ENCODE data around the gene SYTL4.

DNA sequence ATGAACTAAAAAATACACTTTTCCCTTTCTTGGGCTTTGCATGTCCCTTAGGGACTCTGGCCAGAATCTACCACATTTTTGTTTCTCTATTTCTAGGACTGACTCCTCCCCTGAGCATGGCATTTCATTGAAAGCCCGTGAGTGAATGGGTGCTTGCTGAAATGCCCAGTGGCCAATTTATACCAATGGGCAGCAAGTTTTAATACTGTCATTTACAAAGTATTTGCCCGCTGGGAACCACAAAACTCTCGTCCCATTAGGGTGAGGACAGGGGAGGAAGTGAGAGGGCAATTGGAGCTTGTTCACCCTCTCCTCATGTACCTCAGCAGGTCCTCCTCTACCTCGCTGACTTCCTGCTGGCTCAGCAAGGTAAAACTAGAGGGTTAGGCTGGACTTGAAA is 86.8 kb downstream of the SYTL4 start:
- no peak for TF ChIP-seq POLR2A (IDR thresholded peaks at IDR 0.05)
- TF ChIP-seq, protein P1, sequence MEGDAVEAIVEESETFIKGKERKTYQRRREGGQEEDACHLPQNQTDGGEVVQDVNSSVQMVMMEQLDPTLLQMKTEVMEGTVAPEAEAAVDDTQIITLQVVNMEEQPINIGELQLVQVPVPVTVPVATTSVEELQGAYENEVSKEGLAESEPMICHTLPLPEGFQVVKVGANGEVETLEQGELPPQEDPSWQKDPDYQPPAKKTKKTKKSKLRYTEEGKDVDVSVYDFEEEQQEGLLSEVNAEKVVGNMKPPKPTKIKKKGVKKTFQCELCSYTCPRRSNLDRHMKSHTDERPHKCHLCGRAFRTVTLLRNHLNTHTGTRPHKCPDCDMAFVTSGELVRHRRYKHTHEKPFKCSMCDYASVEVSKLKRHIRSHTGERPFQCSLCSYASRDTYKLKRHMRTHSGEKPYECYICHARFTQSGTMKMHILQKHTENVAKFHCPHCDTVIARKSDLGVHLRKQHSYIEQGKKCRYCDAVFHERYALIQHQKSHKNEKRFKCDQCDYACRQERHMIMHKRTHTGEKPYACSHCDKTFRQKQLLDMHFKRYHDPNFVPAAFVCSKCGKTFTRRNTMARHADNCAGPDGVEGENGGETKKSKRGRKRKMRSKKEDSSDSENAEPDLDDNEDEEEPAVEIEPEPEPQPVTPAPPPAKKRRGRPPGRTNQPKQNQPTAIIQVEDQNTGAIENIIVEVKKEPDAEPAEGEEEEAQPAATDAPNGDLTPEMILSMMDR (IDR thresholded peaks at IDR 0.05 in 4 of 5, conservative IDR thresholded peaks at IDR 0.05 in 1 of 5), result no peak
